SK-N-SH (cell line): ENCODE results near the gene CTPS1.

Experiments
- CHD2 ChIP-seq: fragments of 150-350 bp; IDR thresholded peaks from 2 replicates; pipeline ENCODE4 v1.6.1; 2018; ENCODE audit warnings: low read length; ENCODE audit not compliant: partially characterized antibody
- CTCF ChIP-seq: fragments of 200-600 bp; sonication (generic); IDR thresholded peaks from 2 replicates; pipeline ENCODE4 v1.6.1; 2017; ENCODE audit warnings: antibody characterized with exemption, mild to moderate bottlenecking, moderate library complexity
- EZH2phosphoT487 ChIP-seq: fragments of 200-600 bp; sonication (generic); IDR thresholded peaks from 2 replicates; pipeline ENCODE4 v1.6.1; 2017; ENCODE audit warnings: low read depth, mixed run types, mild to moderate bottlenecking, antibody characterized with exemption, moderate library complexity, borderline replicate concordance
- FOXJ3 ChIP-seq: sonication (generic); formaldehyde crosslinking; IDR thresholded peaks from 2 replicates; pipeline ENCODE4 v1.5.1; 2020; ENCODE audit warnings: mild to moderate bottlenecking, missing genetic modification reagents
- MAX ChIP-seq: IDR thresholded peaks from 2 replicates; pipeline ENCODE4 v1.4.0; 2012; ENCODE audit warnings: low read depth
- PBX3 ChIP-seq: IDR thresholded peaks from 2 replicates; pipeline ENCODE4; 2012
- POLR2AphosphoS5 ChIP-seq: IDR thresholded peaks from 2 replicates; pipeline ENCODE4 v1.6.1; 2012; ENCODE audit warnings: low read depth, low read length
- RAD21 ChIP-seq: IDR thresholded peaks from 2 replicates; pipeline ENCODE4 v1.6.1; 2012; ENCODE audit warnings: mild to moderate bottlenecking, low read length
- RFX5 ChIP-seq: IDR thresholded peaks from 2 replicates; pipeline ENCODE4 v1.6.1; 2012; ENCODE audit warnings: mild to moderate bottlenecking, improper control_type of control experiment, low read length
- RXRA ChIP-seq: IDR thresholded peaks from 2 replicates; pipeline ENCODE4 v1.4.0; 2012; ENCODE audit warnings: low read depth, mild to moderate bottlenecking, borderline replicate concordance
- SIN3A ChIP-seq: IDR thresholded peaks from 2 replicates; pipeline ENCODE4 v1.6.1; 2012; ENCODE audit warnings: low read depth, mild to moderate bottlenecking, low read length, moderate library complexity, borderline replicate concordance
- TAF1 ChIP-seq: IDR thresholded peaks from 2 replicates; pipeline ENCODE4 v1.6.1; 2012; ENCODE audit warnings: low read depth, mild to moderate bottlenecking, low read length, moderate library complexity, borderline replicate concordance
- TCF12 ChIP-seq: IDR thresholded peaks from 2 replicates; pipeline ENCODE4 v1.4.0; 2012
- USF2 ChIP-seq: fragments of 150-350 bp; IDR thresholded peaks from 2 replicates; pipeline ENCODE4 v1.6.1; 2017; ENCODE audit warnings: antibody characterized with exemption, low read length, low read depth, borderline replicate concordance

GRCh38 chr1:41041614-41042270 is 62.2 kb downstream of the CTPS1 start:
- no peak for TF ChIP-seq TAF1
- TF ChIP-seq USF2, result no peak
- no peak for TF ChIP-seq PBX3
- no peak for TF ChIP-seq TCF12
- no peak for TF ChIP-seq CHD2
- no peak for TF ChIP-seq MAX
- TF ChIP-seq CTCF, result no peak
- no peak for TF ChIP-seq SIN3A
- TF ChIP-seq RAD21, result no peak
- TF ChIP-seq RFX5, result no peak
- TF ChIP-seq FOXJ3 (CRISPR knock-in tag), result no peak
- TF ChIP-seq EZH2phosphoT487, result no peak
- no peak for TF ChIP-seq RXRA
- TF ChIP-seq POLR2AphosphoS5, result no peak
